ENCODE measurements around the gene EPHA1.
"Not testable (repeated sequence)": the region's sequence is repeated elsewhere in the genome, so short reads cannot be mapped to it uniquely, and the experiment has no call there.

The EPHA1 gene

GRCh38 chr7:143429770-143430698, 21.4 kb upstream of the EPHA1 start:
- no peak for DNase-seq (ENCODE audit: low read depth)

GRCh38 chr7:143426479-143427142, 18.0 kb upstream of the EPHA1 start:
- DNase-seq (ENCODE audit: low read depth): no peak

- DNase-seq (ENCODE audit: low read depth): not testable (repeated sequence)
Observed at GRCh38 chr7:143424476-143424875, 15.8 kb upstream of the EPHA1 start.

- DNase-seq (ENCODE audit: low read depth): no peak
Observed at GRCh38 chr7:143422033-143422432, 13.4 kb upstream of the EPHA1 start.

DNA sequence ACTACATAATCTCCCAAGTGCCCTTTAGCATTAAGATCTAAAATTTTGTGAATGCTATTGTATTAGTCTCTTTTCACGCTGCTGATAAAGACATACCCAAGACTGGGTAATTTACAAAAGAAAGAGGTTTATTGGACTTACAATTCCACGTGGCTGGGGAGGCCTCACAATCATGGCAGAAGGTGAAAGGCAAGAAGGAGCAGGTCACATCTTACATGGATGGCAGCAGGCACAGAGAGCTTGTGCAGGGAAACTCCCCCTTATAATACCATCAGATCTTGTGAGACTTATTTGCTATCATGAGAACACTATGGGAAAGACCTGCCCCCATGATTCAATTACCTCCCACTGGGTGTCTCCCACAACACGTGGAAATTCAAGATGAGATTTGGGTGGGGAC, 12.0 kb upstream of the EPHA1 start:
- DNase-seq (ENCODE audit: low read depth): not testable (repeated sequence)

GRCh38 chr7:143419880-143420279, 11.2 kb upstream of the EPHA1 start:
- no peak for DNase-seq (ENCODE audit: low read depth)

- no peak for DNase-seq (ENCODE audit: low read depth)
Observed at GRCh38 chr7:143418681-143419458, 10.2 kb upstream of the EPHA1 start.

- no peak for DNase-seq (ENCODE audit: low read depth)
Observed at GRCh38 chr7:143417734-143418383, 9.2 kb upstream of the EPHA1 start.

- DNase-seq (ENCODE audit: low read depth): no peak
Observed at GRCh38 chr7:143416565-143417149, 8.0 kb upstream of the EPHA1 start.

- DNase-seq (ENCODE audit: low read depth): no peak
Observed at GRCh38 chr7:143415742-143416397, 7.2 kb upstream of the EPHA1 start.

DNA sequence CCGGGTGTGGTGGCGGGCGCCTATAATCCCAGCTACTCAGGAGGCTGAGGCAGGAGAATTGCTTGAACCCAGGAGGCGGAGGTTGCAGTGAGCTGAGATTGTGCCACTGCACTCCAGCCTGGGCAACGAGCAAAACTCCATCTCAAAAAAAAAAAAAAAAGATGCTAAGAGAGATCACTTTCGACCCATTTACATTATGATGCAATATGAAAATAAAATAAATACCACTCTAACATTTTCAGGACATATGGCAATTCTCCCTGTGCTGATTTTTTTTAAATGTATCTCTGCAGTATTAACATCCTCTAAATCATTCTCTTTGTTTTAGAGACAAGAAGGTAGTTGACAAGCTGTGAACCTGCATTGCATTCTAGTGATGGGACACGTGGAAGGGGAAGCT, 6.6 kb upstream of the EPHA1 start:
- not testable (repeated sequence) for DNase-seq (ENCODE audit: low read depth)

- no peak for DNase-seq (ENCODE audit: low read depth)
Observed at GRCh38 chr7:143413123-143413522, 4.5 kb upstream of the EPHA1 start.

- no peak for DNase-seq (ENCODE audit: low read depth)
Observed at GRCh38 chr7:143411976-143412708, 3.5 kb upstream of the EPHA1 start.

- DNase-seq (ENCODE audit: low read depth): no peak
Observed at GRCh38 chr7:143410521-143411004, 1.9 kb upstream of the EPHA1 start.

DNA sequence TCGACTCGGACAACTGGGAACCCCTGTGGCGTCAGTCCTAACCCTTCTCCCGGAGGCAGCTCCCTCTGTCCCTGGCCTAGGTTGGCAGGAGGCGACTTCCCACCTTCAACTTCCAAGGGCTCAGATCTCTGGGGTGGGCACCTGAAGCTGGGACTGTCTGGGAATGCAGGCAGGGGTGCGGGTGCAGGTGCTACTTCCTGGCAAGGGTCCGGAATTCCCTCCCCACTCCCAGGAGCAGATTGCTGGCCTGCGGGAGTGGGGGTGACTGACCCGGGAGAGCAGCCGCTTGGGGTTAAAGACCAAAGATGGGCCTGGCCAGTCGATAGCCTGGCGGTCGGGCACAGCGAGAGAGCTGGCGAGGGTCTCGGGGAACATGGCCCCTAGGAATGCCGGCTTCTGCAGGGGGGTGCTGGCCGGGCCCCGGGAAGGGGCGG, 387 bp downstream of the EPHA1 start:
- DNase-seq (ENCODE audit: low read depth): no peak

GRCh38 chr7:143407287-143408251, 1.1 kb downstream of the EPHA1 start:
- DNase-seq (ENCODE audit: low read depth): no peak

- no peak for DNase-seq (ENCODE audit: low read depth)
Observed at GRCh38 chr7:143406002-143406357, 2.7 kb downstream of the EPHA1 start.

DNA sequence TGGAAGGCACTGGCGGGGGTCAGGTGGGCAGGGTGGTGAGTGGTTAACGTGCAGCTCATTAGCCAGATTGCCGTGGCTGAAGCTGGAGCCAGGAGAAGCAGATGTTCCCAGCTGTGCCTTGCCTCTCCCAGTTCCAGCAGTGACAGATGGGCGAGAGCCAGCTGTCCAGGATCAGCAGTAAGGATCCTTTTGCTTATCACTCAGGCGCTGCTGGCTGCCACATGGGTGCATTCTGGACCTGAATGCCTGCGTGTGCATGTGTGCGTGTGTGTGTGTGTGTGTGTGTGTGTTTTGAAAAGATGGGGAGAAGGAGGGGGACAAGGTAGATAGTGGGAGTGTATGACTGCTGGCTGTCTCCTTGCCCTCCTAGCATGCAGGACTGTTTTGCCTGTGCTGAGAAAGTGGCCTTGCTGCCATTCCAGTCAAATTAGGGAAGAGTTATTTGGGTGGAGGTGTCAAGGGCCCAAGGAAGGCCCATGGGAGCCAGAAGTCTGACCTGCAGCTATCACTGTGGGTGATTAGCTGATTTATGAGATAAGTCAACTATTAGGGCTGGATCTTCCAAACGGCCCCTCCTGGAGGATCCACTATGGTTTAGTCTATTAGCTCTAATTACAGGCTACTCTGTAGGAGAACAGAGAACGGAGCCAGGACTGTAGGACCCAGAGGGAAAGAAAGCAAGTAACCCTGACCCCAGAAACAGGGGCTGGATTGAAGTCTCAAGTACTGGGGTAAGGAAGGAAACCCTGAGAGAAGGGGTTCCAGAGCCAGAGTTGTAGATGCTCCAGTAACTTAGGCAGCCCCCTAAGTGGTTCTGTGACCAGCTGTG, 3.3 kb downstream of the EPHA1 start:
- DNase-seq (ENCODE audit: low read depth): no peak

Data from activated T-cell treated with anti-CD3 and anti-CD28 coated beads for 1 hour (primary cell).